CMK (cell line): Measurements from ENCODE around the gene AP5S1.

ENCODE experiments used
- DNase-seq: peaks from one replicate; pipeline ENCODE4 v3.0.0-alpha.2; 2010; ENCODE audit warnings: low read depth

The AP5S1 gene

GRCh38 chr20:3875378-3875974 lies 55.1 kb downstream of the AP5S1 start:
- DNase-seq: no peak

- no peak for DNase-seq
Observed at GRCh38 chr20:3876000-3876399, 55.7 kb downstream of the AP5S1 start.

- DNase-seq: no peak
Observed at GRCh38 chr20:3876676-3877075, 56.3 kb downstream of the AP5S1 start.
